ENCODE results near the gene ZNF835. TPM values are rescaled to one million over a fixed set of nuclear protein-coding genes. Genes with fewer than 3 reads are reported as not detected.
"Not testable (repeated sequence)": the region's sequence is repeated elsewhere in the genome, so short reads cannot be mapped to it uniquely, and the experiment has no call there.

Gene ZNF835
- 0.04 TPM for total RNA-seq

GRCh38 chr19:56671613-56671994 is at the start of gene ZNF835:
Gene ZNF835, minus strand, starts transcription at chr19:56671757. Its CDS starts 6,559 bp downstream, at chr19:56665198.
- ATAC-seq: peak; percentile 74

- ATAC-seq: no peak
These were observed 48.7 kb upstream of the ZNF835 start for GRCh38 chr19:56720281-56720680.

GRCh38 chr19:56718231-56718630 is 46.7 kb upstream of the ZNF835 start:
- no peak for ATAC-seq

GRCh38 chr19:56712611-56713276 is 41.2 kb upstream of the ZNF835 start:
- ATAC-seq: no peak

GRCh38 chr19:56710437-56710836 is 38.9 kb upstream of the ZNF835 start:
- ATAC-seq: no peak

- ATAC-seq: no peak
These were observed 36.3 kb upstream of the ZNF835 start for GRCh38 chr19:56707821-56708220.

- no peak for ATAC-seq
These were observed 34.4 kb upstream of the ZNF835 start for GRCh38 chr19:56705939-56706338.

- ATAC-seq: no peak
These were observed 30.3 kb upstream of the ZNF835 start for GRCh38 chr19:56701895-56702294.

GRCh38 chr19:56699552-56699951 is 28.0 kb upstream of the ZNF835 start:
- ATAC-seq: no peak

GRCh38 chr19:56692206-56692895 is 20.8 kb upstream of the ZNF835 start:
- ATAC-seq: no peak

GRCh38 chr19:56690670-56691069 is 19.1 kb upstream of the ZNF835 start:
- no peak for ATAC-seq

GRCh38 chr19:56689198-56689597 is 17.6 kb upstream of the ZNF835 start:
- no peak for ATAC-seq

GRCh38 chr19:56687031-56687430 is 15.5 kb upstream of the ZNF835 start:
- ATAC-seq: no peak

GRCh38 chr19:56683116-56683515 is 11.6 kb upstream of the ZNF835 start:
- no peak for ATAC-seq

GRCh38 chr19:56681702-56682101 is 10.1 kb upstream of the ZNF835 start:
- no peak for ATAC-seq

- ATAC-seq: no peak
These were observed 6.6 kb upstream of the ZNF835 start for GRCh38 chr19:56678205-56678604.

- ATAC-seq: not testable (repeated sequence)
These were observed 1.1 kb upstream of the ZNF835 start for GRCh38 chr19:56672610-56673009.

GRCh38 chr19:56670961-56671612 is 470 bp downstream of the ZNF835 start:
- peak; percentile 13 for ATAC-seq

GRCh38 chr19:56670401-56670960 is 1.1 kb downstream of the ZNF835 start:
- ATAC-seq: no peak

GRCh38 chr19:56668676-56669075 is 2.9 kb downstream of the ZNF835 start:
- no peak for ATAC-seq

GRCh38 chr19:56667311-56667870 is 4.2 kb downstream of the ZNF835 start:
- no peak for ATAC-seq

GRCh38 chr19:56664511-56664910 is 7.0 kb downstream of the ZNF835 start:
- ATAC-seq: no peak

- no peak for ATAC-seq
These were observed 7.5 kb downstream of the ZNF835 start for GRCh38 chr19:56663931-56664500.

Data from esophagus mucosa (tissue), 1 donor.